OCI-LY3 (cell line): ENCODE results near the gene CAPZB.

Experiments used
- H2AFZ ChIP-seq: fragments of 200-600, 300-600 bp; shearing (Covaris generic); 2 replicates; pipeline ENCODE4 v1.6.0; 2014; ENCODE audit warnings: antibody characterized with exemption, low read depth, low read length
- H3K27ac ChIP-seq: fragments of 200-600, 300-600 bp; sonication (generic); 2 replicates; pipeline ENCODE4 v1.5.1; 2014; ENCODE audit warnings: mild to moderate bottlenecking, low read length, moderate library complexity, mixed read lengths
- H3K27me3 ChIP-seq: fragments of 200-600, 300-600 bp; sonication (generic); 2 replicates; pipeline ENCODE4 v1.6.1; 2014; ENCODE audit warnings: low read depth, low read length, mixed read lengths
- H3K36me3 ChIP-seq: fragments of 200-600, 300-600 bp; sonication (generic); replicated peaks from 2 replicates; pipeline ENCODE3; 2014; ENCODE audit warnings: low read depth, low read length, mixed read lengths
- H3K4me1 ChIP-seq: fragments of 300-600, 200-600 bp; sonication (generic); 2 replicates; pipeline ENCODE4 v1.6.1; 2014; ENCODE audit warnings: low read length, mixed read lengths
- H3K4me2 ChIP-seq: fragments of 200-600, 300-600 bp; sonication (generic); 2 replicates; pipeline ENCODE4 v1.6.1; 2014; ENCODE audit warnings: low read length, mixed read lengths
- H3K4me3 ChIP-seq: fragments of 300-600, 200-600 bp; sonication (generic); 2 replicates; pipeline ENCODE4 v1.5.1; 2014; ENCODE audit warnings: antibody characterized with exemption, mild to moderate bottlenecking, low read length, moderate library complexity
- H3K79me2 ChIP-seq: fragments of 300-600, 200-600 bp; shearing (Covaris generic); 2 replicates; pipeline ENCODE4 v1.6.1; 2014; ENCODE audit warnings: mild to moderate bottlenecking, low read length, mixed read lengths
- H3K9ac ChIP-seq: fragments of 300-600, 200-600 bp; shearing (Covaris generic); 2 replicates; pipeline ENCODE4 v1.6.0; 2014; ENCODE audit warnings: mild to moderate bottlenecking, low read length, moderate library complexity
- H3K9me3 ChIP-seq: fragments of 200-600, 300-600 bp; shearing (Covaris generic); 2 replicates; pipeline ENCODE4 v1.6.1; 2014; ENCODE audit warnings: low read length, mixed read lengths; ENCODE audit not compliant: insufficient read depth
- H4K20me1 ChIP-seq: fragments of 200-600, 300-600 bp; sonication (generic); 2 replicates; pipeline ENCODE4 v1.6.1; 2016; ENCODE audit warnings: low read length, mixed read lengths; ENCODE audit not compliant: insufficient read depth
- CTCF ChIP-seq: fragments of 200-600, 300-600 bp; sonication (generic); IDR thresholded peaks from 2 replicates; pipeline ENCODE4 v1.5.1; 2014; ENCODE audit warnings: antibody characterized with exemption, low read length, low read depth
- EZH2phosphoT487 ChIP-seq: fragments of 200-600 bp; shearing (Covaris generic); IDR thresholded peaks from 2 replicates; pipeline ENCODE4 v1.6.1; 2018; ENCODE audit warnings: antibody characterized with exemption, mixed run types, low read depth

CAPZB gene

GRCh38 chr1:19375631-19376400 is 109.5 kb downstream of the CAPZB start:
- H3K36me3 ChIP-seq, result peaks cover 8% of the 10 kb centered on the region

GRCh38 chr1:19374926-19375325 is 110.4 kb downstream of the CAPZB start:
- H3K36me3 ChIP-seq, result peaks cover 8% of the 10 kb centered on the region
- H3K27ac ChIP-seq, result no peak overlapping the region
- H3K9me3 ChIP-seq, result no peaks in the 10 kb centered on the region
- H2AFZ ChIP-seq, result no peak overlapping the region
- H3K4me1 ChIP-seq, result no peaks in the 10 kb centered on the region
- TF ChIP-seq CTCF (no peak), EZH2phosphoT487 (no peak)
- H3K9ac ChIP-seq, result no peak overlapping the region
- H3K4me2 ChIP-seq, result no peak overlapping the region
- H3K4me3 ChIP-seq, result no peak overlapping the region
- no peaks in the 10 kb centered on the region for H3K27me3 ChIP-seq
- no peaks in the 10 kb centered on the region for H3K79me2 ChIP-seq
- no peaks in the 10 kb centered on the region for H4K20me1 ChIP-seq

More at GRCh38 chr1:19375631-19376400, 109.5 kb downstream of the CAPZB start:
- Histone ChIP-seq H3K79me2 (no peaks in the 10 kb centered on the region), H2AFZ (no peak overlapping the region), H3K4me2 (no peak overlapping the region), H3K27me3 (no peaks in the 10 kb centered on the region), H4K20me1 (no peaks in the 10 kb centered on the region), H3K4me1 (no peaks in the 10 kb centered on the region), H3K9me3 (no peaks in the 10 kb centered on the region), H3K9ac (no peak overlapping the region), H3K4me3 (no peak overlapping the region), H3K27ac (no peak overlapping the region)
- TF ChIP-seq EZH2phosphoT487 (no peak), CTCF (no peak)

DNA sequence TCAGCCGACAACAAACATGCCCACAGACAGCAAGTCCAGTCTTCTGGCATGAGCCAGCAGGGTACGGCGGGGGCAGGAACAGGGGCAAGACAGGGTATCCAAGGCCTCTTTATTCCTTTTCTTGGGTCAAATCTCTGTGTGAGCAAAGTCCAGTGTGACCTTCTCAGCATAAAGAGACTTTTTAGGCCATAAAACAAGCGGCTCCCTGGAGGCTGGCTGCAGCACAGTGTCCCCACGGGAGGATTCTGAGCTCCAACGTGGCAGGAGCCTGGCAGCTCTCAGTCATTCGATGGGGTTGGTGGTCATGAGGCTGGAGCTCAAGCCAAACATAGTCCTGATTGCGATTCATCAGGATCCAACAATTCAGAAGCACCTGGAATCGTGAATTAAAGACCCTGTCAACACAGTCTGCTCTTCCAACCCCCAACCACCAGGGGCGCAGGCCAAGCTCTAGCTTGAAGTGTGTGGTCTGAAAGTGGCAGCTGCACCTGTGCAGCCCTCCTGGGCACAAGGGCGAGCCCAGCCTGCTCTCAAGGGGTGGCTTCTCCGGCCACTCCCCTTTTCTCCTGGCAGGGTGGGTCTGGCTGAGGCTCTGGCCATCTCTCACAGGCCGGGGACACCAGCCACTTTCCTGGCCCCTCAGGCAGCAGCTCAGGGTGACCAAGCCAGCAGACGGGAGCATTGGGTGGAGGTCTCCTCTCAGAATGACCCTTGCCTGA is 111.1 kb downstream of the CAPZB start:
- H4K20me1 ChIP-seq, result no peaks in the 10 kb centered on the region
- no peak overlapping the region for H2AFZ ChIP-seq
- no peak overlapping the region for H3K4me3 ChIP-seq
- H3K9ac ChIP-seq, result no peak overlapping the region
- H3K4me2 ChIP-seq, result no peak overlapping the region
- no peaks in the 10 kb centered on the region for H3K79me2 ChIP-seq
- H3K4me1 ChIP-seq, result no peaks in the 10 kb centered on the region
- no peaks in the 10 kb centered on the region for H3K9me3 ChIP-seq
- H3K36me3 ChIP-seq, result peaks cover 8% of the 10 kb centered on the region
- TF ChIP-seq CTCF (peak; percentile 41), EZH2phosphoT487 (no peak)
- H3K27ac ChIP-seq, result no peak overlapping the region
- no peaks in the 10 kb centered on the region for H3K27me3 ChIP-seq

- no peak overlapping the region for H3K27ac ChIP-seq
- H3K36me3 ChIP-seq, result peaks cover 8% of the 10 kb centered on the region
- no peaks in the 10 kb centered on the region for H3K4me1 ChIP-seq
- H3K4me3 ChIP-seq, result no peak overlapping the region
- no peaks in the 10 kb centered on the region for H3K79me2 ChIP-seq
- no peak for TF ChIP-seq EZH2phosphoT487
- no peak for TF ChIP-seq CTCF
- H2AFZ ChIP-seq, result no peak overlapping the region
- H3K27me3 ChIP-seq, result no peaks in the 10 kb centered on the region
- H3K9me3 ChIP-seq, result no peaks in the 10 kb centered on the region
- H3K4me2 ChIP-seq, result no peak overlapping the region
- H3K9ac ChIP-seq, result no peak overlapping the region
- H4K20me1 ChIP-seq, result no peaks in the 10 kb centered on the region
Observed at GRCh38 chr1:19373211-19374082, 111.9 kb downstream of the CAPZB start.
